HG03039 (cell line): ENCODE measurements around the gene FAM131A.

ENCODE experiments used
- ATAC-seq: cut with Tn5 transposase; IDR thresholded peaks from one replicate; pipeline ENCODE4 v1.9.1; 2021; ENCODE audit warnings: mild to moderate bottlenecking, moderate library complexity; ENCODE audit not compliant: unreplicated experiment

Gene FAM131A

GRCh38 chr3:184354754-184355153, 17.4 kb downstream of the FAM131A start:
- ATAC-seq = no peak

GRCh38 chr3:184355261-184356040, 18.1 kb downstream of the FAM131A start:
- ATAC-seq = no peak

GRCh38 chr3:184357248-184358123, 20.1 kb downstream of the FAM131A start:
- no peak for ATAC-seq

- ATAC-seq = no peak
Measured at GRCh38 chr3:184358124-184358767, 20.8 kb downstream of the FAM131A start.

- no peak for ATAC-seq
Measured at GRCh38 chr3:184358921-184359350, 21.5 kb downstream of the FAM131A start.

- no peak for ATAC-seq
Measured at GRCh38 chr3:184359610-184360009, 22.2 kb downstream of the FAM131A start.

- no peak for ATAC-seq
Measured at GRCh38 chr3:184360070-184360928, 22.9 kb downstream of the FAM131A start.

- peak; percentile 0 for ATAC-seq
Measured at GRCh38 chr3:184360929-184361531, 23.6 kb downstream of the FAM131A start.

- peak; percentile 33 for ATAC-seq
Measured at GRCh38 chr3:184361532-184361931, 24.1 kb downstream of the FAM131A start, which contains the start of the genes CLCN2 and POLR2H. Gene CLCN2 (minus strand): TSS chr3:184361605. CDS start chr3:184361479, 126 bp downstream. Gene POLR2H (plus strand): TSS chr3:184361710. CDS start chr3:184363493, 1,783 bp downstream.

GRCh38 chr3:184361932-184362667, 24.7 kb downstream of the FAM131A start:
- ATAC-seq = no peak

GRCh38 chr3:184362668-184363546, 25.5 kb downstream of the FAM131A start:
- ATAC-seq = peak; percentile 71

- ATAC-seq = no peak
Measured at GRCh38 chr3:184366619-184367289, 29.4 kb downstream of the FAM131A start.

GRCh38 chr3:184368116-184368515, 30.7 kb downstream of the FAM131A start:
- ATAC-seq = no peak

- ATAC-seq = no peak
Measured at GRCh38 chr3:184368586-184369183, 31.3 kb downstream of the FAM131A start.

- ATAC-seq = no peak
Measured at GRCh38 chr3:184371570-184372018, 34.2 kb downstream of the FAM131A start.

- no peak for ATAC-seq
Measured at GRCh38 chr3:184372296-184372821, 35.0 kb downstream of the FAM131A start.

GRCh38 chr3:184372911-184373310, 35.5 kb downstream of the FAM131A start:
- no peak for ATAC-seq
